WTC11 (cell line): Measurements from ENCODE around the gene KCNJ11. TPM values are rescaled to one million over a fixed set of nuclear protein-coding genes. Genes with fewer than 3 reads are reported as not detected.

Experiments
- ATAC-seq: fragments of 200-7000 bp; cut with Tn5 transposase; 2 replicates; pipeline ENCODE4 v1.10.0; 2021; ENCODE audit warnings: mild to moderate bottlenecking, moderate library complexity
- CTCF ChIA-PET: fragments of 300-600 bp; sonication (Branson Sonifier 250); formaldehyde crosslinking; loops from one replicate; lab custom pipeline; 2021; ENCODE audit warnings: antibody characterized with exemption; lab: Charles Lee
- POLR2A ChIA-PET: fragments of 350-600 bp; sonication (Branson Sonifier 250); formaldehyde crosslinking; loops from one replicate; lab custom pipeline; 2021; ENCODE audit warnings: antibody characterized with exemption; lab: Charles Lee
- DNase-seq: peaks from one replicate; pipeline ENCODE4 v3.0.0; 2021; ENCODE audit warnings: low spot score
- H3K27ac Mint-ChIP-seq: 2 replicates; pipeline ENCODE4 v1.8.0; 2021; ENCODE audit warnings: mixed read lengths
- H3K27me3 Mint-ChIP-seq: 2 replicates; pipeline ENCODE4 v1.8.0; 2021; ENCODE audit warnings: low read depth, mild to moderate bottlenecking, moderate library complexity, mixed read lengths
- H3K36me3 Mint-ChIP-seq: 2 replicates; pipeline ENCODE4 v1.8.0; 2021; ENCODE audit warnings: mixed read lengths
- H3K4me1 Mint-ChIP-seq: 2 replicates; pipeline ENCODE4 v1.8.0; 2022; ENCODE audit warnings: mixed read lengths
- H3K4me3 Mint-ChIP-seq: 2 replicates; pipeline ENCODE4 v1.8.0; 2021; ENCODE audit warnings: mild to moderate bottlenecking, moderate library complexity, mixed read lengths
- H3K9me3 Mint-ChIP-seq: 2 replicates; pipeline ENCODE4 v1.8.0; 2021; ENCODE audit warnings: mixed read lengths
- ARID4B ChIP-seq: sonication (generic); formaldehyde crosslinking; IDR thresholded peaks from 2 replicates; pipeline ENCODE4 v1.8.0; 2023; ENCODE audit warnings: missing genetic modification reagents, mild to moderate bottlenecking, borderline replicate concordance
- ATF2 ChIP-seq: sonication (generic); formaldehyde crosslinking; IDR thresholded peaks from 2 replicates; pipeline ENCODE4 v1.8.1; 2022; ENCODE audit warnings: low read depth, missing genetic modification reagents, borderline replicate concordance
- CREB1 ChIP-seq: sonication (generic); formaldehyde crosslinking; IDR thresholded peaks from 2 replicates; pipeline ENCODE4 v1.8.0; 2023; ENCODE audit warnings: mild to moderate bottlenecking, missing genetic modification reagents
- FOXK1 ChIP-seq: sonication (generic); formaldehyde crosslinking; IDR thresholded peaks from 2 replicates; pipeline ENCODE4 v1.8.0; 2022; ENCODE audit warnings: mild to moderate bottlenecking, moderate library complexity, missing genetic modification reagents
- GRHL2 ChIP-seq: fragments of 250-450 bp; sonication (Bioruptor Pico); IDR thresholded peaks from 2 replicates; pipeline ENCODE4 v1.8.0; 2022; ENCODE audit warnings: mild to moderate bottlenecking, moderate library complexity; ENCODE audit not compliant: insufficient replicate concordance, severe bottlenecking
- IRF2 ChIP-seq: sonication (generic); formaldehyde crosslinking; IDR thresholded peaks from 2 replicates; pipeline ENCODE4 v1.8.0; 2022; ENCODE audit warnings: low read depth, missing genetic modification reagents, borderline replicate concordance
- MAX ChIP-seq: sonication (generic); formaldehyde crosslinking; IDR thresholded peaks from 2 replicates; pipeline ENCODE4 v1.8.0; 2022; ENCODE audit warnings: mild to moderate bottlenecking, missing genetic modification reagents
- MLX ChIP-seq: sonication (generic); formaldehyde crosslinking; IDR thresholded peaks from 2 replicates; pipeline ENCODE4 v1.8.1; 2023; ENCODE audit warnings: mild to moderate bottlenecking, missing genetic modification reagents, moderate library complexity
- MXD4 ChIP-seq: fragments of 250-450 bp; sonication (Bioruptor Pico); IDR thresholded peaks from 2 replicates; pipeline ENCODE4 v1.8.0; 2021; ENCODE audit warnings: mild to moderate bottlenecking, moderate library complexity, borderline replicate concordance
- NFYB ChIP-seq: sonication (generic); formaldehyde crosslinking; conservative IDR thresholded peaks from 2 replicates; pipeline ENCODE4 v1.8.0; 2022; ENCODE audit warnings: low read depth, missing genetic modification reagents
- PRDM15 ChIP-seq: sonication (generic); formaldehyde crosslinking; IDR thresholded peaks from 2 replicates; pipeline ENCODE4 v1.8.0; 2022; ENCODE audit warnings: missing genetic modification reagents
- PRRX2 ChIP-seq: fragments of 250-450 bp; sonication (Bioruptor Pico); IDR thresholded peaks from 2 replicates; pipeline ENCODE4 v1.8.0; 2021; ENCODE audit warnings: mild to moderate bottlenecking
- RORB ChIP-seq: fragments of 250-450 bp; sonication (Bioruptor Pico); IDR thresholded peaks from 2 replicates; pipeline ENCODE4 v1.9.0; 2021; ENCODE audit warnings: mild to moderate bottlenecking
- SMAD3 ChIP-seq: sonication (generic); formaldehyde crosslinking; IDR thresholded peaks from 2 replicates; pipeline ENCODE4 v1.8.0; 2022; ENCODE audit warnings: missing genetic modification reagents, mild to moderate bottlenecking, borderline replicate concordance
- SMAD4 ChIP-seq: sonication (generic); formaldehyde crosslinking; IDR thresholded peaks from 2 replicates; pipeline ENCODE4 v1.8.0; 2022; ENCODE audit warnings: mild to moderate bottlenecking, missing genetic modification reagents
- SP1 ChIP-seq: sonication (generic); formaldehyde crosslinking; conservative IDR thresholded peaks from 2 replicates; pipeline ENCODE4 v1.8.1; 2022; ENCODE audit warnings: missing genetic modification reagents
- TEAD1 ChIP-seq: sonication (generic); formaldehyde crosslinking; IDR thresholded peaks from 2 replicates; pipeline ENCODE4 v1.8.0; 2022; ENCODE audit warnings: mild to moderate bottlenecking, missing genetic modification reagents
- TEAD4 ChIP-seq: sonication (generic); formaldehyde crosslinking; IDR thresholded peaks from 2 replicates; pipeline ENCODE4 v1.8.0; 2022; ENCODE audit warnings: mild to moderate bottlenecking, missing genetic modification reagents
- TP53 ChIP-seq: sonication (generic); formaldehyde crosslinking; IDR thresholded peaks from 2 replicates; pipeline ENCODE4 v1.8.1; 2023; ENCODE audit warnings: mild to moderate bottlenecking, missing genetic modification reagents
- USF1 ChIP-seq: sonication (generic); formaldehyde crosslinking; IDR thresholded peaks from 2 replicates; pipeline ENCODE4 v1.8.0; 2022; ENCODE audit warnings: mild to moderate bottlenecking, missing genetic modification reagents
- ZNF121 ChIP-seq: sonication (generic); formaldehyde crosslinking; IDR thresholded peaks from 2 replicates; pipeline ENCODE4 v1.8.0; 2023; ENCODE audit warnings: missing genetic modification reagents
- ZNF263 ChIP-seq: sonication (generic); formaldehyde crosslinking; IDR thresholded peaks from 2 replicates; pipeline ENCODE4 v1.8.1; 2022; ENCODE audit warnings: low read depth, mild to moderate bottlenecking, moderate library complexity, missing genetic modification reagents
- ZNF317 ChIP-seq: sonication (generic); formaldehyde crosslinking; IDR thresholded peaks from 2 replicates; pipeline ENCODE4 v1.8.1; 2023; ENCODE audit warnings: low read depth, mild to moderate bottlenecking, moderate library complexity, missing genetic modification reagents, borderline replicate concordance
- ZSCAN18 ChIP-seq: fragments of 250-450 bp; sonication (Bioruptor Pico); IDR thresholded peaks from 2 replicates; pipeline ENCODE4 v2.1.2; 2022; ENCODE audit warnings: mild to moderate bottlenecking, moderate library complexity
- total RNA-seq: library from RNA; stranded (reverse); gene quantifications from 3 replicates; pipeline ENCODE4 v1.2.3, GENCODE V29; 2021

KCNJ11 gene
- total RNA-seq, 1 experiment from 2014 or later = 8.2 TPM

GRCh38 chr11:17389211-17389956 lies 925 bp upstream of the KCNJ11 start (continued):
- TF ChIP-seq USF1 (CRISPR knock-in tag) = no peak
- TF ChIP-seq ATF2 (CRISPR knock-in tag) = no peak
- peak; percentile 41; the same call in 1 of the 2 replicates for TF ChIP-seq MAX (CRISPR knock-in tag)
- TF ChIP-seq ZNF317 (CRISPR knock-in tag) = no peak
- no peak for TF ChIP-seq ARID4B (CRISPR knock-in tag)
- no peak for TF ChIP-seq MXD4 (CRISPR knock-in tag)
- TF ChIP-seq TEAD4 (CRISPR knock-in tag) = no peak
- TF ChIP-seq TP53 (CRISPR knock-in tag) = no peak
- no peak for TF ChIP-seq CREB1 (CRISPR knock-in tag)
- TF ChIP-seq NFYB (CRISPR knock-in tag) = no peak
- TF ChIP-seq IRF2 (CRISPR knock-in tag) = no peak
- no peak for TF ChIP-seq SMAD3
- TF ChIP-seq TEAD1 (CRISPR knock-in tag) = no peak

- peaks cover 10% of the 10 kb centered on the region; the same call in 1 of the 2 replicates for H3K36me3 Mint-ChIP-seq
- peak overlapping the region; percentile 65 for H3K4me3 Mint-ChIP-seq
- H3K4me1 Mint-ChIP-seq = peaks cover 6% of the 10 kb centered on the region
- ChIA-PET POLR2A (no interaction called here), CTCF (interaction anchor here (0.8 to 2.5 kb wide), 15 partner anchors 30 to 177 kb away, joined by 3 to 32 read pairs (median 11); partner anchors contain the start of genes ABCC8 and NUCB2)
- no peak overlapping the region for H3K27ac Mint-ChIP-seq
- DNase-seq = no peak
- peaks cover 20% of the 10 kb centered on the region for H3K27me3 Mint-ChIP-seq
- no peaks in the 10 kb centered on the region for H3K9me3 Mint-ChIP-seq
- no peak for ATAC-seq
- TF ChIP-seq RORB (no peak), ZNF263 (CRISPR knock-in tag) (no peak), GRHL2 (no peak), ZSCAN18 (CRISPR knock-in tag) (no peak), PRRX2 (CRISPR knock-in tag) (no peak), FOXK1 (CRISPR knock-in tag) (no peak), MLX (CRISPR knock-in tag) (no peak), PRDM15 (CRISPR knock-in tag) (no peak), ZNF121 (CRISPR knock-in tag) (no peak), SP1 (no peak), SMAD4 (CRISPR knock-in tag) (no peak), ZNF317 (CRISPR knock-in tag) (no peak)
These were observed 648 bp downstream of the KCNJ11 start for GRCh38 chr11:17387811-17388210.
